PFSK-1 (cell line): ENCODE results near the gene ROBO2.

ENCODE experiments used
- FOXP2 ChIP-seq: optimal IDR thresholded peaks from 2 replicates; pipeline ENCODE3; 2011; ENCODE audit warnings: borderline replicate concordance, control low read depth, inconsistent platforms; ENCODE audit not compliant: insufficient read depth; ENCODE audit errors: extremely low read length, extremely low read depth
- POLR2AphosphoS5 ChIP-seq: IDR thresholded peaks from 2 replicates; pipeline ENCODE4 v1.6.1; 2012; ENCODE audit warnings: low read depth, mild to moderate bottlenecking, control low read depth, low read length, moderate library complexity
- SIN3A ChIP-seq: IDR thresholded peaks from 2 replicates; pipeline ENCODE4 v1.6.1; 2012; ENCODE audit warnings: mild to moderate bottlenecking, low read length, moderate library complexity, borderline replicate concordance; ENCODE audit not compliant: insufficient read depth
- TAF1 ChIP-seq: IDR thresholded peaks from 2 replicates; pipeline ENCODE4 v1.6.1; 2012; ENCODE audit warnings: low read length, control low read depth, borderline replicate concordance; ENCODE audit not compliant: insufficient read depth
- TF ChIP-seq, protein P1 (sequence below), 2 experiments: IDR thresholded peaks; 2 replicates each; pipeline versions ENCODE4 v1.6.1 to v1.8.0; 2011 to 2012; ENCODE audit warnings: low read depth in 2 of 2, low read length in 2 of 2, control low read depth in 1 of 2, inconsistent platforms in 1 of 2, mild to moderate bottlenecking in 1 of 2, moderate library complexity in 1 of 2; ENCODE audit not compliant: insufficient read depth in 1 of 2

Gene ROBO2

DNA sequence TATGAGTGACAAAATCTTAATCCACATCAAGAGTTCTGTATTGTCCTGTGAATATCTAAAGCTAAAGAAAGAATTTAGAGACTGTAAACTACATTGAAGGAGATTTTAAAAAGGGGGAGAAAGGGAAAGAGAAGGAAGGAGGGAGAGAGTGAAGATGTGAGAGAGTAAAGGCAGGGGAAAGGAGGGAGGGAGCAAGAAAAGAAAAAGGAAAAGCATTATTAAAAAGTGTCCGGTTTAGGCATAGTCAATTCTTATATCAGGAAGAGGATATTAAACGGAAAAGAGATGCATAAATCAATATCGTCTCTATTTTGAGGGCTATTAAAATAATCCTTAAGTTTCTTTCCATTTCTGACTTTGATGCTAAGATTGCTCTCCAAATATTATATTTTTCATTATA lies 332.1 kb downstream of the ROBO2 start:
- TF ChIP-seq TAF1: no peak
- TF ChIP-seq, protein P1, sequence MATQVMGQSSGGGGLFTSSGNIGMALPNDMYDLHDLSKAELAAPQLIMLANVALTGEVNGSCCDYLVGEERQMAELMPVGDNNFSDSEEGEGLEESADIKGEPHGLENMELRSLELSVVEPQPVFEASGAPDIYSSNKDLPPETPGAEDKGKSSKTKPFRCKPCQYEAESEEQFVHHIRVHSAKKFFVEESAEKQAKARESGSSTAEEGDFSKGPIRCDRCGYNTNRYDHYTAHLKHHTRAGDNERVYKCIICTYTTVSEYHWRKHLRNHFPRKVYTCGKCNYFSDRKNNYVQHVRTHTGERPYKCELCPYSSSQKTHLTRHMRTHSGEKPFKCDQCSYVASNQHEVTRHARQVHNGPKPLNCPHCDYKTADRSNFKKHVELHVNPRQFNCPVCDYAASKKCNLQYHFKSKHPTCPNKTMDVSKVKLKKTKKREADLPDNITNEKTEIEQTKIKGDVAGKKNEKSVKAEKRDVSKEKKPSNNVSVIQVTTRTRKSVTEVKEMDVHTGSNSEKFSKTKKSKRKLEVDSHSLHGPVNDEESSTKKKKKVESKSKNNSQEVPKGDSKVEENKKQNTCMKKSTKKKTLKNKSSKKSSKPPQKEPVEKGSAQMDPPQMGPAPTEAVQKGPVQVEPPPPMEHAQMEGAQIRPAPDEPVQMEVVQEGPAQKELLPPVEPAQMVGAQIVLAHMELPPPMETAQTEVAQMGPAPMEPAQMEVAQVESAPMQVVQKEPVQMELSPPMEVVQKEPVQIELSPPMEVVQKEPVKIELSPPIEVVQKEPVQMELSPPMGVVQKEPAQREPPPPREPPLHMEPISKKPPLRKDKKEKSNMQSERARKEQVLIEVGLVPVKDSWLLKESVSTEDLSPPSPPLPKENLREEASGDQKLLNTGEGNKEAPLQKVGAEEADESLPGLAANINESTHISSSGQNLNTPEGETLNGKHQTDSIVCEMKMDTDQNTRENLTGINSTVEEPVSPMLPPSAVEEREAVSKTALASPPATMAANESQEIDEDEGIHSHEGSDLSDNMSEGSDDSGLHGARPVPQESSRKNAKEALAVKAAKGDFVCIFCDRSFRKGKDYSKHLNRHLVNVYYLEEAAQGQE (IDR thresholded peaks at IDR 0.05; ENCODE audit: insufficient read depth in 1 of 2, low read depth in 2 of 2, low read length in 2 of 2): no peak
- no peak for TF ChIP-seq SIN3A
- no peak for TF ChIP-seq POLR2AphosphoS5
- no peak for TF ChIP-seq FOXP2

DNA sequence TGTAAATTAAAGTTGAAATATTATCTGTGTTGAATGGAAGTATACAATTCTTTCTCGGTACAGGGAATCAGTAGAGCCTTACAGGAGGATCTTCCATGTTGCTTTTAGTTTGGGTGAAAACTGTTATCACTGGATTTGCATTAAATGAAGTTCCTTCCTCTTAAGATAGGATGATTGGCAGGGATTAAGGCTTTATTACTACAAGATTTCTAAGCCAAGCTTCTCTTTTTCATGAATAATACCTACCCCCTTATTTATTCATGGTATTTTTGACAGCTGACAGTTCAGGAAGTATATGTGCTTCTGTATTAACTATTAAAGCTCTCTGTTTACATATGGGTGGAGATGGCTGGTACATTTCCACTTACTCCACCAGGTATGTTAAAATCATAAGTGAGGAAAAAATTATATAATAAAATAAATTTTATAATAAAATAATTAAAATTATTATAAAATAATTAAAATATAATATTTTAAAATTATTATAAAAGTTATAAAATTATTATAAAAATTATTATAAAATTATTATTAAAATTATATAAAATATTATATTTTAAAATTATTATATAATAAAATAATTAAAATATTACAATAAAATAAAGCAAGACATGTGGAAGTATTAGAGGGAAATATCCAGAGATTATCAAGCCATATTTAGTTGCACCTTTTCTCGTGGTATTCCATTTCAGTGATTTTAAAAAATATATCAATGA lies 332.9 kb downstream of the ROBO2 start:
- TF ChIP-seq POLR2AphosphoS5: no peak
- TF ChIP-seq, protein P1 (IDR thresholded peaks at IDR 0.05; ENCODE audit: insufficient read depth in 1 of 2, low read depth in 2 of 2, low read length in 2 of 2): no peak
- no peak for TF ChIP-seq TAF1
- no peak for TF ChIP-seq SIN3A
- no peak for TF ChIP-seq FOXP2

GRCh38 chr3:77373619-77374018 lies 333.7 kb downstream of the ROBO2 start:
- TF ChIP-seq FOXP2 (no peak), TAF1 (no peak), POLR2AphosphoS5 (no peak), SIN3A (no peak)
- TF ChIP-seq, protein P1 (IDR thresholded peaks at IDR 0.05; ENCODE audit: insufficient read depth in 1 of 2, low read depth in 2 of 2, low read length in 2 of 2): no peak

- TF ChIP-seq TAF1: no peak
- TF ChIP-seq, protein P1 (IDR thresholded peaks at IDR 0.05; ENCODE audit: insufficient read depth in 1 of 2, low read depth in 2 of 2, low read length in 2 of 2): no peak
- TF ChIP-seq SIN3A: no peak
- no peak for TF ChIP-seq POLR2AphosphoS5
- no peak for TF ChIP-seq FOXP2
Observed at GRCh38 chr3:77376511-77376910, 336.6 kb downstream of the ROBO2 start.
